ENCODE measurements around the gene ADAP1. TPM values are rescaled to one million over a fixed set of nuclear protein-coding genes. Genes with fewer than 3 reads are reported as not detected.

The ADAP1 gene
- total and polyA plus RNA-seq, 2 of the 13 experiments (the other 11 are each of a cell fraction or from before 2014, with no cell fraction given) = 10.5 to 24.6 TPM

- no peak for TF ChIP-seq MLLT10 (CRISPR knock-in tag; IDR thresholded peaks at IDR 0.05)
- TF ChIP-seq ZNF780A (CRISPR knock-in tag; IDR thresholded peaks at IDR 0.05) = no peak
- 0 out of 2 replicates have a peak, but pooled peaks have one; percentile 75 for TF ChIP-seq ZNF431 (CRISPR knock-in tag; IDR thresholded peaks at IDR 0.05; ENCODE audit: borderline replicate concordance, low read depth)
- no peak for TF ChIP-seq ZUFSP (CRISPR knock-in tag; IDR thresholded peaks at IDR 0.05; ENCODE audit: borderline replicate concordance)
- peak; percentile 68; the same call in 1 of the 2 replicates for TF ChIP-seq ZNF142 (CRISPR knock-in tag; IDR thresholded peaks at IDR 0.05)
- no peak; the same call in 1 of the 2 replicates for TF ChIP-seq ZBTB20 (CRISPR knock-in tag; IDR thresholded peaks at IDR 0.05; ENCODE audit: borderline replicate concordance, low read depth)
- peak; percentile 51 for TF ChIP-seq PITX1 (CRISPR knock-in tag; IDR thresholded peaks at IDR 0.05)
- TF ChIP-seq BHLHE40 (IDR thresholded peaks at IDR 0.05; ENCODE audit: low read length) = no peak
- TF ChIP-seq PLRG1 (conservative IDR thresholded peaks at IDR 0.05) = no peak
- TF ChIP-seq CC2D1A (CRISPR knock-in tag; IDR thresholded peaks at IDR 0.05) = no peak
- no peak for TF ChIP-seq NR0B2 (CRISPR knock-in tag; IDR thresholded peaks at IDR 0.05)
- TF ChIP-seq ZNF33A (CRISPR knock-in tag; IDR thresholded peaks at IDR 0.05; ENCODE audit: borderline replicate concordance) = 0 out of 2 replicates have a peak, but pooled peaks have one; percentile 20
- TF ChIP-seq MXD4 (CRISPR knock-in tag; IDR thresholded peaks at IDR 0.05) = peak; percentile 87
- peak; percentile 13; the same call in 1 of the 2 replicates for TF ChIP-seq E2F5 (CRISPR knock-in tag; conservative IDR thresholded peaks at IDR 0.05)
- TF ChIP-seq E2F2 (CRISPR knock-in tag; IDR thresholded peaks at IDR 0.05; ENCODE audit: borderline replicate concordance) = no peak
- peak; percentile 89 for TF ChIP-seq ZNF749 (CRISPR knock-in tag; IDR thresholded peaks at IDR 0.05; ENCODE audit: borderline replicate concordance)
- no peak for TF ChIP-seq YEATS2 (CRISPR knock-in tag; IDR thresholded peaks at IDR 0.05; ENCODE audit: borderline replicate concordance)
- peak; percentile 98 for TF ChIP-seq ZSCAN31 (CRISPR knock-in tag; IDR thresholded peaks at IDR 0.05; ENCODE audit: low read depth)
Measured at GRCh38 chr7:957418-958220, 3.1 kb upstream of the ADAP1 start (continued).
